Transverse colon (tissue), 4 donors: ENCODE measurements around the gene ACP2.
"Not testable (repeated sequence)": the region's sequence is repeated elsewhere in the genome, so short reads cannot be mapped to it uniquely, and the experiment has no call there.

Experiments
- POLR2AphosphoS5 ChIP-seq, 3 donors: sonication (generic); formaldehyde crosslinking; IDR thresholded peaks; one replicate each; pipeline ENCODE4 v1.6.1; 2016; ENCODE audit warnings: antibody characterized with exemption in 3 of 3
- TF ChIP-seq, protein P1 (sequence below), 5 experiments: fragments of 200-600 bp in 3 of 5; fragments of 450-650 bp in 2 of 5; sonication (generic) in 3 of 5; IDR thresholded peaks; 1 replicate in 2 of 5; 2 replicates in 3 of 5; pipeline ENCODE4 v1.5.1; 2016 to 2017; ENCODE audit warnings: antibody characterized with exemption in 5 of 5, inconsistent platforms in 3 of 5, mild to moderate bottlenecking in 2 of 5, moderate library complexity in 1 of 5

DNA sequence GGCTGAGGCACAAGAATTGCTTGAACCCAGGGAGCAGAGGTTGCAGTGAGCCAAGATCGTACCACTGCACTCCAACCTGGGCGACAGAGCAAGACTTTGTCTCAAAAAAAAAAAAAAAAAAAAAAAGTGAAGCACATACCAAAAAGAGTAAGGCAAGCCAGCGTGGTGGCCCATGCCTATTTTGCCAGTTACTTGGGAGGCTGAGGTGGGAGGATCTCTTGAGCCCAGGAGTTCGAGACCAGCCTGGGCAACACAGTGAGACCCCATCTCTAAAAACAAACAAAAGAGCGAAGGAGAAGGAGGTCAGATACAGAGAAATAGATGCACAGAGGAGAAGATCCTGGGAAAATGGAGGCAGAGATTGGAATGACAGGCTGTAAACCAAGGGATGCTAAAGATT is 42.0 kb downstream of the ACP2 start:
- TF ChIP-seq, protein P1, sequence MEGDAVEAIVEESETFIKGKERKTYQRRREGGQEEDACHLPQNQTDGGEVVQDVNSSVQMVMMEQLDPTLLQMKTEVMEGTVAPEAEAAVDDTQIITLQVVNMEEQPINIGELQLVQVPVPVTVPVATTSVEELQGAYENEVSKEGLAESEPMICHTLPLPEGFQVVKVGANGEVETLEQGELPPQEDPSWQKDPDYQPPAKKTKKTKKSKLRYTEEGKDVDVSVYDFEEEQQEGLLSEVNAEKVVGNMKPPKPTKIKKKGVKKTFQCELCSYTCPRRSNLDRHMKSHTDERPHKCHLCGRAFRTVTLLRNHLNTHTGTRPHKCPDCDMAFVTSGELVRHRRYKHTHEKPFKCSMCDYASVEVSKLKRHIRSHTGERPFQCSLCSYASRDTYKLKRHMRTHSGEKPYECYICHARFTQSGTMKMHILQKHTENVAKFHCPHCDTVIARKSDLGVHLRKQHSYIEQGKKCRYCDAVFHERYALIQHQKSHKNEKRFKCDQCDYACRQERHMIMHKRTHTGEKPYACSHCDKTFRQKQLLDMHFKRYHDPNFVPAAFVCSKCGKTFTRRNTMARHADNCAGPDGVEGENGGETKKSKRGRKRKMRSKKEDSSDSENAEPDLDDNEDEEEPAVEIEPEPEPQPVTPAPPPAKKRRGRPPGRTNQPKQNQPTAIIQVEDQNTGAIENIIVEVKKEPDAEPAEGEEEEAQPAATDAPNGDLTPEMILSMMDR (IDR thresholded peaks at IDR 0.05) = not testable (repeated sequence)
- not testable (repeated sequence) for TF ChIP-seq POLR2AphosphoS5 (IDR thresholded peaks at IDR 0.05)
